MM.1S (cell line): ENCODE results near the gene SYNCRIP.

ENCODE experiments used
- DNase-seq: peaks from one replicate; pipeline ENCODE4 v3.0.0-alpha.2; 2015
- H2AFZ ChIP-seq: fragments of 300-600 bp; sonication (generic); 2 replicates; pipeline ENCODE4 v1.6.0; 2016; ENCODE audit warnings: antibody characterized with exemption, low read length
- H3F3A ChIP-seq: fragments of 300-600 bp; sonication (generic); 2 replicates; pipeline ENCODE4 v1.6.1; 2016; ENCODE audit warnings: mild to moderate bottlenecking, antibody characterized with exemption, low read length, moderate library complexity, mixed read lengths; ENCODE audit not compliant: insufficient read depth
- H3K27ac ChIP-seq: fragments of 300-600 bp; sonication (generic); 2 replicates; pipeline ENCODE4 v1.5.1; 2016; ENCODE audit warnings: mild to moderate bottlenecking, low read length
- H3K27me3 ChIP-seq: fragments of 300-600 bp; sonication (generic); replicated peaks from 2 replicates; pipeline ENCODE4 v1.6.0; 2016; ENCODE audit warnings: low read length; ENCODE audit not compliant: insufficient read depth
- H3K36me3 ChIP-seq: fragments of 300-600 bp; sonication (generic); replicated peaks from 2 replicates; pipeline ENCODE4 v1.6.1; 2016; ENCODE audit warnings: mild to moderate bottlenecking, low read length, mixed read lengths; ENCODE audit not compliant: insufficient read depth
- H3K4me1 ChIP-seq: fragments of 300-600 bp; sonication (generic); 2 replicates; pipeline ENCODE4 v1.6.1; 2016; ENCODE audit warnings: low read length, mixed read lengths
- H3K4me2 ChIP-seq: fragments of 300-600 bp; sonication (generic); 2 replicates; pipeline ENCODE4 v1.6.0; 2016; ENCODE audit warnings: low read depth, low read length
- H3K4me3 ChIP-seq: fragments of 300-600 bp; sonication (generic); 2 replicates; pipeline ENCODE4 v1.5.1; 2016; ENCODE audit warnings: low read length, mixed read lengths
- H3K79me2 ChIP-seq: fragments of 300-600 bp; sonication (generic); 2 replicates; pipeline ENCODE4 v1.6.1; 2016; ENCODE audit warnings: mixed run types, low read length, mixed read lengths
- H3K9ac ChIP-seq: fragments of 300-600 bp; sonication (generic); 2 replicates; pipeline ENCODE4 v1.6.1; 2016; ENCODE audit warnings: low read length, mixed read lengths
- H3K9me2 ChIP-seq: fragments of 300-600 bp; sonication (generic); replicated peaks from 2 replicates; pipeline ENCODE4 v1.6.1; 2016; ENCODE audit warnings: mild to moderate bottlenecking, low read length, mixed read lengths; ENCODE audit not compliant: insufficient read depth
- H3K9me3 ChIP-seq: fragments of 300-600 bp; sonication (generic); replicated peaks from 2 replicates; pipeline ENCODE4 v1.6.1; 2016; ENCODE audit warnings: mild to moderate bottlenecking, low read length, mixed read lengths; ENCODE audit not compliant: insufficient read depth
- H4K20me1 ChIP-seq: fragments of 300-600 bp; sonication (generic); 2 replicates; pipeline ENCODE4 v1.6.1; 2016; ENCODE audit warnings: mild to moderate bottlenecking, low read length, moderate library complexity, mixed read lengths; ENCODE audit not compliant: insufficient read depth
- EZH2 ChIP-seq: fragments of 300-600 bp; sonication (generic); optimal IDR thresholded peaks from 2 replicates; pipeline ENCODE3; 2017; ENCODE audit warnings: low read depth, mild to moderate bottlenecking, antibody characterized with exemption, low read length, mixed read lengths
- EZH2phosphoT487 ChIP-seq: fragments of 300-600 bp; sonication (generic); IDR thresholded peaks from 2 replicates; pipeline ENCODE4 v1.6.1; 2018; ENCODE audit warnings: antibody characterized with exemption, low read length
- TF ChIP-seq, protein P1 (sequence below): fragments of 300-600 bp; sonication (generic); IDR thresholded peaks from 2 replicates; pipeline ENCODE4 v1.5.1; 2016; ENCODE audit warnings: antibody characterized with exemption, low read length, mixed read lengths

The SYNCRIP gene

DNA sequence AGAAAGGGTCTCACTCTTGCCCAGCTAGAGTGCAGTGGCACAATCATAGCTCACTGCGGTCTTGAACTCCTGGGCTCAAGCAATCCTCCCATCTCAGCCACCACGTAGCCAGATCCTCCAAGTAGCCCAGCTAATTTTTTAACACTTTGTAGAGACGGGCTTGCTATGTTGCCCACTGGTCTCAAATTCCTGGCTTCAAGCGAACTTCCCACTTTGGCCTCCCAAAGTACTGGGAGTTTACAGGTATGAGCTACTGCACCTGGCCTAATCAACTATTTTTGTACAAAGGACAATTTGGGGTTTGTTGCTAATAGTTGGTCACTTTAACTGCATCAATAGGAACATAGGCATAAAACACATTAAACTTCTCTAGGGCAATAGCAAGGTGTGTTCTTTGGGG, 29.9 kb upstream of the SYNCRIP start:
- Histone ChIP-seq H3K4me3 (no peak overlapping the region), H4K20me1 (peaks cover 20% of the 10 kb centered on the region), H3K27me3 (no peaks in the 10 kb centered on the region), H3F3A (peaks cover 79% of the 10 kb centered on the region), H3K4me1 (peaks cover 37% of the 10 kb centered on the region), H3K79me2 (peaks cover 46% of the 10 kb centered on the region), H3K36me3 (peaks cover 12% of the 10 kb centered on the region; the same call in 1 of the 2 replicates), H3K4me2 (no peak overlapping the region), H2AFZ (no peak overlapping the region), H3K27ac (no peak overlapping the region), H3K9me2 (no peaks in the 10 kb centered on the region), H3K9me3 (no peaks in the 10 kb centered on the region), H3K9ac (no peak overlapping the region)
- no peak for TF ChIP-seq EZH2phosphoT487
- no peak for DNase-seq

DNA sequence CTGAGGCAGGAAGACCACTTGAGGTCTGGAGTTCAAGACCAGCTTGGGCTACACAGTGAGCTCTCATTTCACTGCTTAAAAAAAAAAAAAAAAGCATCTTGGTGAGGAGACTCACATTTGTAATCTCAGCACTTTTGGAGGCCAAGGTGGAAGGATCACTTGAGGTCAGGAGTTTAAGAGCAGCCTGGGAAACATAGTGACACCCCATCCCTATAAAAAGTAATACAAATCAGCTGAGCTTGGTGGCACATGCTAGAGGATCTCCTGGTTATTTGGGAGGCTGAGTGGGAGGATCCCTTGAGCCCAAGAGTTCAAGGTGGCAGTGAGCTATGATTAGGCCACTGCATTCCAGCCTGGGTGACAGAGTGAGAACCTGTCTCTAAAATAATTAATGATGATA, 29.4 kb upstream of the SYNCRIP start:
- Histone ChIP-seq H3K79me2 (peaks cover 40% of the 10 kb centered on the region), H4K20me1 (peaks cover 17% of the 10 kb centered on the region), H3K27me3 (no peaks in the 10 kb centered on the region), H2AFZ (no peak overlapping the region), H3F3A (peaks cover 73% of the 10 kb centered on the region), H3K27ac (peak overlapping the region; percentile 7; the same call in 1 of the 2 replicates), H3K4me1 (peaks cover 37% of the 10 kb centered on the region), H3K4me3 (no peak overlapping the region), H3K9me2 (no peaks in the 10 kb centered on the region), H3K4me2 (no peak overlapping the region), H3K9ac (no peak overlapping the region), H3K9me3 (no peaks in the 10 kb centered on the region), H3K36me3 (peaks cover 12% of the 10 kb centered on the region; the same call in 1 of the 2 replicates)
- no peak for TF ChIP-seq EZH2
- no peak for DNase-seq

DNA sequence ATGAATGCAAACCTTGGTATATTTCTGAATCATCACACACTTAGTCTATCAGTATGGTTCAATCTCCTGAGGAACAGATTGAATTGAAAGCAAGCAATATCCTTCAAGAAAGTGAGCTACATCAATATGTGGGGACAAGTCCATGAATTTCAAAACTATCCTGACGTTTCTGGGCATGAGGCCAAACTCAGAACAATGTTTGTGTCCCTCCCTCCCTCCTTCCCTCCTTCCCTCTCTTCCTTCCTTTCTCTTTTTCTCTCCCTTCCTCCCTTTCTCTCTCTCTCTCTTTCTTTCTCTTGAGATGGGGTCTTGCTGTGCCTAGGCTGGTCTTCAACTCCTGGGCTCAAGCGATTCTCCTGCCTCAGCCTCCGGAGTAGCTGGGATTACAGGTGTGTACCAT, 27.9 kb upstream of the SYNCRIP start:
- H3K9me3 ChIP-seq: no peaks in the 10 kb centered on the region
- H2AFZ ChIP-seq: no peak overlapping the region
- no peak for DNase-seq
- H3K27ac ChIP-seq: peak overlapping the region; percentile 73; the same call in 1 of the 2 replicates
- H3F3A ChIP-seq: peaks cover 58% of the 10 kb centered on the region
- H3K9me2 ChIP-seq: no peaks in the 10 kb centered on the region
- no peak overlapping the region for H3K4me3 ChIP-seq
- H3K79me2 ChIP-seq: peaks cover 25% of the 10 kb centered on the region
- H3K4me1 ChIP-seq: peaks cover 29% of the 10 kb centered on the region
- H3K36me3 ChIP-seq: 0 out of 2 replicates have a peak, but pooled peaks cover 6% of the 10 kb centered on the region
- H3K4me2 ChIP-seq: peak overlapping the region; percentile 33; the same call in 1 of the 2 replicates
- H4K20me1 ChIP-seq: peaks cover 2% of the 10 kb centered on the region; the same call in 1 of the 2 replicates
- TF ChIP-seq EZH2phosphoT487: no peak
- TF ChIP-seq EZH2: no peak
- TF ChIP-seq, protein P1, sequence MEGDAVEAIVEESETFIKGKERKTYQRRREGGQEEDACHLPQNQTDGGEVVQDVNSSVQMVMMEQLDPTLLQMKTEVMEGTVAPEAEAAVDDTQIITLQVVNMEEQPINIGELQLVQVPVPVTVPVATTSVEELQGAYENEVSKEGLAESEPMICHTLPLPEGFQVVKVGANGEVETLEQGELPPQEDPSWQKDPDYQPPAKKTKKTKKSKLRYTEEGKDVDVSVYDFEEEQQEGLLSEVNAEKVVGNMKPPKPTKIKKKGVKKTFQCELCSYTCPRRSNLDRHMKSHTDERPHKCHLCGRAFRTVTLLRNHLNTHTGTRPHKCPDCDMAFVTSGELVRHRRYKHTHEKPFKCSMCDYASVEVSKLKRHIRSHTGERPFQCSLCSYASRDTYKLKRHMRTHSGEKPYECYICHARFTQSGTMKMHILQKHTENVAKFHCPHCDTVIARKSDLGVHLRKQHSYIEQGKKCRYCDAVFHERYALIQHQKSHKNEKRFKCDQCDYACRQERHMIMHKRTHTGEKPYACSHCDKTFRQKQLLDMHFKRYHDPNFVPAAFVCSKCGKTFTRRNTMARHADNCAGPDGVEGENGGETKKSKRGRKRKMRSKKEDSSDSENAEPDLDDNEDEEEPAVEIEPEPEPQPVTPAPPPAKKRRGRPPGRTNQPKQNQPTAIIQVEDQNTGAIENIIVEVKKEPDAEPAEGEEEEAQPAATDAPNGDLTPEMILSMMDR: no peak
- no peaks in the 10 kb centered on the region for H3K27me3 ChIP-seq
- H3K9ac ChIP-seq: no peak overlapping the region

DNA sequence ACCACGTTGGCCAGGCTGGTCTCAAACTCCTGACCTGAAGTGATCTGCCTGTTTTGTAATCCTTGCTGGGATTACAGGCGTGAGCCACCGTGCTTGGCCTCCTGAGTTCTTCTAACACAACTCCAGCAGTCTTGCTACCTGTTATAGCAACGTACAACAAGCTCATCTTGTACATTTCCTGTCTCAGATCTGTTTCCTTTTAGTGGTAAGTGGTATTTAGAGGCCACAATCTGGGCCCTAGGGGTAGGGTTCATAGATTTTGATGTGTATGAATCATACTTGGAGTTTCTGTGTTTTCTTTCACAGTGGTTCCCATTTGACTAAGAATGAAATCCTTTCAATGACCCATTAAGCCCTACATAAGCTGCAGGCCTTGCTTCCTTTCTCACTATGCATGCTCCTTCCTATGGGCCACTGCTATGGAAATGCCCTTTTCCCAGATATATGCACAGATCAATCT, 27.1 kb upstream of the SYNCRIP start:
- no peaks in the 10 kb centered on the region; the same call in 1 of the 2 replicates for H4K20me1 ChIP-seq
- peak overlapping the region; percentile 20; the same call in 1 of the 2 replicates for H3K9ac ChIP-seq
- H3K9me2 ChIP-seq: no peaks in the 10 kb centered on the region
- H2AFZ ChIP-seq: no peak overlapping the region
- peaks cover 27% of the 10 kb centered on the region for H3K4me1 ChIP-seq
- H3F3A ChIP-seq: peaks cover 50% of the 10 kb centered on the region
- no peaks in the 10 kb centered on the region for H3K9me3 ChIP-seq
- H3K27me3 ChIP-seq: no peaks in the 10 kb centered on the region
- TF ChIP-seq EZH2: no peak
- TF ChIP-seq, protein P1: no peak
- no peak for TF ChIP-seq EZH2phosphoT487
- peak overlapping the region; percentile 73; the same call in 1 of the 2 replicates for H3K27ac ChIP-seq
- peak; percentile 77 for DNase-seq
- no peak overlapping the region for H3K4me3 ChIP-seq
- peak overlapping the region; percentile 44; the same call in 1 of the 2 replicates for H3K4me2 ChIP-seq
- no peaks in the 10 kb centered on the region for H3K36me3 ChIP-seq
- H3K79me2 ChIP-seq: peaks cover 17% of the 10 kb centered on the region
